HEK293T (cell line): Measurements from ENCODE around the gene NPPC.

ENCODE experiments used
- CTCF ChIA-PET: fragments of 350-600 bp; formaldehyde crosslinking; extraction: SDS; loops from one replicate; lab custom pipeline; 2021; ENCODE audit warnings: antibody characterized with exemption, inconsistent platforms; lab: Yijun Ruan, JAX
- POLR2A ChIA-PET: fragments of 350-600 bp; formaldehyde crosslinking; extraction: SDS; loops from one replicate; lab custom pipeline; 2020; ENCODE audit warnings: antibody characterized with exemption, inconsistent platforms; lab: Yijun Ruan, JAX
- DNase-seq: peaks from one replicate; pipeline ENCODE4 v3.0.0; 2012; ENCODE audit warnings: mixed read lengths; ENCODE audit errors: extremely low spot score
- ARNT ChIP-seq: fragments of 450-650 bp; IDR thresholded peaks from 2 replicates; pipeline ENCODE4 v1.6.1; 2017; ENCODE audit warnings: mild to moderate bottlenecking
- BHLHE40 ChIP-seq: fragments of 450-650 bp; IDR thresholded peaks from 2 replicates; pipeline ENCODE4 v1.6.1; 2016; ENCODE audit warnings: mild to moderate bottlenecking, moderate library complexity, borderline replicate concordance
- CTBP1 ChIP-seq: fragments of 450-650 bp; IDR thresholded peaks from 2 replicates; pipeline ENCODE4 v1.6.1; 2016; ENCODE audit warnings: borderline replicate concordance
- ELF4 ChIP-seq: fragments of 450-650 bp; IDR thresholded peaks from 2 replicates; pipeline ENCODE4 v1.6.1; 2017; ENCODE audit warnings: antibody characterized with exemption
- FOXA1 ChIP-seq: fragments of 450-650 bp; IDR thresholded peaks from 2 replicates; pipeline ENCODE4 v1.6.1; 2016; ENCODE audit warnings: mild to moderate bottlenecking
- FOXK2 ChIP-seq: fragments of 450-650 bp; IDR thresholded peaks from 2 replicates; pipeline ENCODE4 v1.6.1; 2016; ENCODE audit warnings: mild to moderate bottlenecking
- FOXM1 ChIP-seq: fragments of 450-650 bp; IDR thresholded peaks from 2 replicates; pipeline ENCODE4 v1.6.1; 2017; ENCODE audit warnings: mild to moderate bottlenecking, borderline replicate concordance
- HDGF ChIP-seq: fragments of 450-650 bp; IDR thresholded peaks from 2 replicates; pipeline ENCODE4 v1.6.1; 2017; ENCODE audit warnings: antibody characterized with exemption, borderline replicate concordance
- L3MBTL2 ChIP-seq: fragments of 450-650 bp; conservative IDR thresholded peaks from 2 replicates; pipeline ENCODE4 v1.6.1; 2016; ENCODE audit warnings: mild to moderate bottlenecking
- LEF1 ChIP-seq: fragments of 450-650 bp; IDR thresholded peaks from 2 replicates; pipeline ENCODE4 v1.6.1; 2017; ENCODE audit warnings: mild to moderate bottlenecking, borderline replicate concordance
- NFRKB ChIP-seq: fragments of 450-650 bp; IDR thresholded peaks from 2 replicates; pipeline ENCODE4 v1.6.1; 2016; ENCODE audit warnings: mild to moderate bottlenecking, moderate library complexity
- PKNOX1 ChIP-seq: fragments of 450-650 bp; IDR thresholded peaks from 2 replicates; pipeline ENCODE4 v1.6.1; 2016
- SP1 ChIP-seq: fragments of 450-650 bp; IDR thresholded peaks from 2 replicates; pipeline ENCODE4 v1.6.1; 2017
- SUZ12 ChIP-seq: fragments of 450-650 bp; IDR thresholded peaks from 2 replicates; pipeline ENCODE4 v1.6.1; 2016; ENCODE audit warnings: mild to moderate bottlenecking
- TARDBP ChIP-seq: fragments of 450-650 bp; IDR thresholded peaks from 2 replicates; pipeline ENCODE4 v1.6.1; 2016
- ZNF384 ChIP-seq: fragments of 450-650 bp; IDR thresholded peaks from 2 replicates; pipeline ENCODE4 v1.6.1; 2016

The NPPC gene

GRCh38 chr2:231902598-231902997 lies 23.6 kb downstream of the NPPC start:
- CTCF ChIA-PET, result no interaction called here
- DNase-seq, result no peak
- TF ChIP-seq ELF4 (no peak), L3MBTL2 (no peak), CTBP1 (no peak), FOXK2 (no peak), SUZ12 (no peak), ZNF384 (no peak), FOXA1 (no peak), NFRKB (no peak)
- POLR2A ChIA-PET, result no interaction called here

- ChIA-PET CTCF (interaction anchor here (0.7 to 2.4 kb wide), 23 partner anchors 8 to 623 kb away, joined by 3 to 13 read pairs (median 4); partner anchors contain the start of gene NPPC), POLR2A (no interaction called here)
- TF ChIP-seq FOXM1 (no peak), PKNOX1 (no peak), BHLHE40 (no peak), ARNT (no peak), ZNF384 (no peak), LEF1 (no peak), SUZ12 (no peak), TARDBP (no peak), SP1 (no peak), NFRKB (no peak), FOXA1 (no peak), L3MBTL2 (no peak), ELF4 (no peak), FOXK2 (no peak), HDGF (no peak), CTBP1 (no peak)
- no peak for DNase-seq
Observed at GRCh38 chr2:231900972-231901371, 25.2 kb downstream of the NPPC start.

- POLR2A ChIA-PET, result no interaction called here
- DNase-seq, result peak; percentile 86
- CTCF ChIA-PET, result interaction anchor here (0.7 to 2.4 kb wide), 22 partner anchors 9 to 624 kb away, joined by 3 to 13 read pairs (median 4); partner anchors contain the start of gene NPPC
- TF ChIP-seq ARNT (no peak), BHLHE40 (no peak), NFRKB (no peak), SP1 (no peak), LEF1 (no peak), FOXA1 (no peak), ELF4 (no peak), HDGF (no peak), PKNOX1 (no peak), FOXK2 (no peak), ZNF384 (no peak), FOXM1 (no peak), SUZ12 (no peak), L3MBTL2 (no peak), TARDBP (no peak), CTBP1 (no peak)
Observed at GRCh38 chr2:231900486-231900942, 25.7 kb downstream of the NPPC start.

GRCh38 chr2:231894566-231895380 lies 31.4 kb downstream of the NPPC start:
- no peak for TF ChIP-seq FOXK2
- TF ChIP-seq SP1, result no peak
- no peak for TF ChIP-seq CTBP1
- TF ChIP-seq ELF4, result no peak
- no peak for TF ChIP-seq BHLHE40
- TF ChIP-seq LEF1, result no peak
- TF ChIP-seq L3MBTL2, result no peak
- TF ChIP-seq FOXA1, result no peak
- no peak for TF ChIP-seq HDGF
- TF ChIP-seq NFRKB, result no peak
- no peak for TF ChIP-seq SUZ12
- TF ChIP-seq FOXM1, result no peak
- no peak for TF ChIP-seq ZNF384
- TF ChIP-seq TARDBP, result no peak
- no peak for TF ChIP-seq PKNOX1
- no peak for TF ChIP-seq ARNT
- POLR2A ChIA-PET, result no interaction called here
- DNase-seq, result no peak
- CTCF ChIA-PET, result no interaction called here

- POLR2A ChIA-PET, result no interaction called here
- DNase-seq, result no peak
- CTCF ChIA-PET, result interaction anchor here (1.0 kb wide), 1 partner anchor 9 kb away, joined by 4 read pairs; no protein-coding TSS in a partner anchor
- TF ChIP-seq BHLHE40 (no peak), SUZ12 (no peak), FOXM1 (no peak), ZNF384 (no peak)
Observed at GRCh38 chr2:231891514-231891905, 34.7 kb downstream of the NPPC start.

GRCh38 chr2:231890896-231891513 lies 35.2 kb downstream of the NPPC start:
- TF ChIP-seq BHLHE40 (no peak), FOXK2 (no peak), TARDBP (no peak), FOXM1 (no peak), ARNT (no peak), ZNF384 (no peak), NFRKB (no peak), L3MBTL2 (no peak), CTBP1 (no peak), SP1 (no peak), ELF4 (no peak), LEF1 (no peak), SUZ12 (no peak), PKNOX1 (no peak), FOXA1 (no peak), HDGF (no peak)
- no peak for DNase-seq
- ChIA-PET CTCF (interaction anchor here (1.0 to 1.5 kb wide), 2 partner anchors 10 kb away, joined by 4 to 7 read pairs; no protein-coding TSS in a partner anchor), POLR2A (no interaction called here)
